Sciatic nerve (tissue), 1 donor: ENCODE data around the gene GABRB3. TPM values are rescaled to one million over a fixed set of nuclear protein-coding genes. Genes with fewer than 3 reads are reported as not detected.

Experiments
- total RNA-seq: library from RNA; stranded (reverse); fragmentation: NEBNext Ultra II Directional; extraction: Animal tissue kit (Norgen Biotek cat#: 25700); gene quantifications from one replicate; pipeline ENCODE4 v1.2.1, GENCODE V29; 2021
- donor health status: DM: no; HTN: no; CAD: no.

The GABRB3 gene
- total RNA-seq, 1 donor from 2014 or later = 4.5 TPM

Other genes starting within 250 kb of the GABRB3 start
- not detected for gene GABRA5, start 94.0 kb upstream of the GABRB3 start, total RNA-seq
- gene GABRG3, start 198.1 kb upstream of the GABRB3 start, total RNA-seq = not detected